ENCODE measurements around the gene MAP7D2. TPM values are rescaled to one million over a fixed set of nuclear protein-coding genes. Genes with fewer than 3 reads are reported as not detected.

The MAP7D2 gene
- total and polyA plus RNA-seq, 9 of the 15 experiments (the other 6 are each of a cell fraction or from before 2014, with no cell fraction given): 0.01 to 0.04 (median 0.03) TPM; not detected in 4

DNA sequence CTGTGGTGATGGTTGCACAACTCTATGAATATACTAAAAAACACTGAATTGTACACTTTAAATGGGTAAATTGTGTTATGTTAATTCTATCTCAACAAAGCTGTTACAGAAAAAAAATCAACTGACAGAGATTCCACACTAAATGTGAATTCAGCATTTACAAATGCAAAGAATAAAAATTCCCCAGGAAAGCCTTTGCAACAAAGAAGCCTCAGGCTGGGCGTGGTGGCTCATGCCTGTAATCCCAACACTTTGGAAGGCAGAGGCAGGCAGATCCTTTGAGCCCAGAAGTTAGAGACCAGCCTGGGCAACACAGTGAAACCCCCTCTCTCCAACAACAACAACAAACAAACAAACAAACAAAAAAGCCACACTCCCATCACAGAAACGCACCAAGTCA lies 134.8 kb downstream of the MAP7D2 start:
- Histone ChIP-seq H3K4me1 (replicated peaks in 1 of 2; ENCODE audit: control insufficient read depth in 2 of 2, insufficient read depth in 2 of 2, low read length in 2 of 2) (no peaks in the 10 kb centered on the region), H3K4me3 (no peak overlapping the region), H2AFZ (ENCODE audit: low read depth, low read length) (no peak overlapping the region), H3K9me3 (replicated peaks; ENCODE audit: control insufficient read depth, insufficient read depth, low read depth, low read length) (no peaks in the 10 kb centered on the region), H3K9me1 (ENCODE audit: control insufficient read depth, insufficient read depth, low read length) (no peaks in the 10 kb centered on the region), H4K20me1 (replicated peaks; ENCODE audit: control insufficient read depth, insufficient read depth, low read length) (no peaks in the 10 kb centered on the region), H3K27ac (ENCODE audit: extremely low read depth, low read depth, low read length) (no peak overlapping the region), H3K9ac (ENCODE audit: insufficient read depth in 1 of 2, low read depth in 2 of 2, low read length in 2 of 2) (no peak overlapping the region), H3K4me2 (ENCODE audit: insufficient read depth, low read length) (no peak overlapping the region), H3K36me3 (ENCODE audit: control insufficient read depth, insufficient read depth, low read length) (no peaks in the 10 kb centered on the region), H3K79me2 (ENCODE audit: control insufficient read depth, insufficient read depth, low read length) (no peaks in the 10 kb centered on the region), H3K27me3 (ENCODE audit: control insufficient read depth in 2 of 2, insufficient read depth in 2 of 2, low read length in 2 of 2) (no peaks in the 10 kb centered on the region)
- intact Hi-C loops (cut with micrococcal nuclease): no loop called here
- in situ Hi-C loops (cut with MboI): no loop called here
- ATAC-seq (no peak), FAIRE-seq (no peak), DNase-seq (ENCODE audit: extremely low read depth in 1 of 4, low spot score in 3 of 4) (no peak)
- BruUV-seq (replicated peaks): no TSS peak
- POLR2A ChIA-PET: no interaction called here
- CTCF ChIA-PET (ENCODE audit: low intra/inter-chr PET ratio): no interaction called here
- TF ChIP-seq TAL1 (IDR thresholded peaks at IDR 0.05) (no peak), POLR3A (IDR thresholded peaks at IDR 0.05; ENCODE audit: borderline replicate concordance, extremely low read depth, insufficient read depth, insufficient read length) (no peak), SIN3A (IDR thresholded peaks at IDR 0.05; ENCODE audit: borderline replicate concordance in 2 of 2, control insufficient read depth in 1 of 2, low read depth in 2 of 2, low read length in 2 of 2) (no peak)
- TF ChIP-seq, protein P1, sequence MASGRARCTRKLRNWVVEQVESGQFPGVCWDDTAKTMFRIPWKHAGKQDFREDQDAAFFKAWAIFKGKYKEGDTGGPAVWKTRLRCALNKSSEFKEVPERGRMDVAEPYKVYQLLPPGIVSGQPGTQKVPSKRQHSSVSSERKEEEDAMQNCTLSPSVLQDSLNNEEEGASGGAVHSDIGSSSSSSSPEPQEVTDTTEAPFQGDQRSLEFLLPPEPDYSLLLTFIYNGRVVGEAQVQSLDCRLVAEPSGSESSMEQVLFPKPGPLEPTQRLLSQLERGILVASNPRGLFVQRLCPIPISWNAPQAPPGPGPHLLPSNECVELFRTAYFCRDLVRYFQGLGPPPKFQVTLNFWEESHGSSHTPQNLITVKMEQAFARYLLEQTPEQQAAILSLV (tag; IDR thresholded peaks at IDR 0.05): no peak
- 44% methylated on average over 2 of the region's 2 CpGs for WGBS (ENCODE audit: insufficient coverage, low coverage, missing lambda C conversion rate)

DNA sequence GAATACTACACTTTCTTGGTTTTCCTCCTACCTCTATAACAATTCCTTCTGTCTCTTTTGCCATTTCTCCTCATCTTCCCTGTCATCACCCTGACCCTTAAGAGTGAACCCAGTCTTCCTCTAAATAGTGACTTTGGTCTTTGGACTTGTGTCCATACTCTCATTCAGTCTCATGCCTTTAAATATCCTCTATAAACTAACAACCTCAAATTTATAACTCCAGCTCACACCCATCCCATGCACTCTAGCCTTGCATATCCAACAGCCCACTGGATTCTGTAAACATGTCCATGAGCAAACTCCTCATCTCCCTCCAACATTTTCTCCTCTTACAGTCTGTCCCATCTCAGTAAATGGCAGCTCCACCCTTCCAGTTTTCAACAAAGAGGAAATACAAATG lies 140.9 kb downstream of the MAP7D2 start:
- no peaks in the 10 kb centered on the region for H4K20me1 ChIP-seq (replicated peaks; ENCODE audit: control insufficient read depth, insufficient read depth, low read length)
- no peak overlapping the region for H3K9ac ChIP-seq (ENCODE audit: insufficient read depth in 1 of 2, low read depth in 2 of 2, low read length in 2 of 2)
- DNase-seq (ENCODE audit: extremely low read depth in 1 of 4, low spot score in 3 of 4): no peak
- no peak overlapping the region for H3K4me3 ChIP-seq
- ChIA-PET CTCF (ENCODE audit: low intra/inter-chr PET ratio) (no interaction called here), POLR2A (interaction anchor here (0.6 to 1.2 kb wide), 3 partner anchors 27 to 62 kb away, joined by 3 read pairs; no protein-coding TSS in a partner anchor)
- no peaks in the 10 kb centered on the region for H3K4me1 ChIP-seq (replicated peaks in 1 of 2; ENCODE audit: control insufficient read depth in 2 of 2, insufficient read depth in 2 of 2, low read length in 2 of 2)
- no peaks in the 10 kb centered on the region for H3K9me1 ChIP-seq (ENCODE audit: control insufficient read depth, insufficient read depth, low read length)
- FAIRE-seq: no peak
- intact Hi-C loops (cut with micrococcal nuclease) (no loop called here), in situ Hi-C loops (cut with MboI) (no loop called here)
- H3K36me3 ChIP-seq (ENCODE audit: control insufficient read depth, insufficient read depth, low read length): no peaks in the 10 kb centered on the region
- no peak overlapping the region for H3K4me2 ChIP-seq (ENCODE audit: insufficient read depth, low read length)
- no peaks in the 10 kb centered on the region for H3K79me2 ChIP-seq (ENCODE audit: control insufficient read depth, insufficient read depth, low read length)
- no peak overlapping the region for H2AFZ ChIP-seq (ENCODE audit: low read depth, low read length)
- no peak overlapping the region for H3K27ac ChIP-seq (ENCODE audit: extremely low read depth, low read depth, low read length)
- ATAC-seq: no peak
- BruUV-seq (replicated peaks): no TSS peak
- H3K27me3 ChIP-seq (ENCODE audit: control insufficient read depth in 2 of 2, insufficient read depth in 2 of 2, low read length in 2 of 2): no peaks in the 10 kb centered on the region
- no peaks in the 10 kb centered on the region for H3K9me3 ChIP-seq (replicated peaks; ENCODE audit: control insufficient read depth, insufficient read depth, low read depth, low read length)
- TF ChIP-seq SNRNP70 (optimal IDR thresholded peaks at IDR 0.05; ENCODE audit: low read depth, low read length) (no peak), DDX20 (tag; IDR thresholded peaks at IDR 0.05; ENCODE audit: low read depth) (no peak), ARID2 (IDR thresholded peaks at IDR 0.05) (no peak), SIX5 (IDR thresholded peaks at IDR 0.05; ENCODE audit: borderline replicate concordance in 1 of 2, insufficient read depth in 1 of 2, low read depth in 1 of 2, low read length in 2 of 2) (no peak), SOX6 (IDR thresholded peaks at IDR 0.05) (no peak), ERF (CRISPR knock-in tag; IDR thresholded peaks at IDR 0.05) (no peak), NRF1 (conservative IDR thresholded peaks at IDR 0.05 in 1 of 2, IDR thresholded peaks at IDR 0.05 in 1 of 2) (no peak), TBP (optimal IDR thresholded peaks at IDR 0.05; ENCODE audit: low read depth, low read length) (no peak)
- TF ChIP-seq, protein P1 (tag; IDR thresholded peaks at IDR 0.05): no peak
- TF ChIP-seq, protein P2, sequence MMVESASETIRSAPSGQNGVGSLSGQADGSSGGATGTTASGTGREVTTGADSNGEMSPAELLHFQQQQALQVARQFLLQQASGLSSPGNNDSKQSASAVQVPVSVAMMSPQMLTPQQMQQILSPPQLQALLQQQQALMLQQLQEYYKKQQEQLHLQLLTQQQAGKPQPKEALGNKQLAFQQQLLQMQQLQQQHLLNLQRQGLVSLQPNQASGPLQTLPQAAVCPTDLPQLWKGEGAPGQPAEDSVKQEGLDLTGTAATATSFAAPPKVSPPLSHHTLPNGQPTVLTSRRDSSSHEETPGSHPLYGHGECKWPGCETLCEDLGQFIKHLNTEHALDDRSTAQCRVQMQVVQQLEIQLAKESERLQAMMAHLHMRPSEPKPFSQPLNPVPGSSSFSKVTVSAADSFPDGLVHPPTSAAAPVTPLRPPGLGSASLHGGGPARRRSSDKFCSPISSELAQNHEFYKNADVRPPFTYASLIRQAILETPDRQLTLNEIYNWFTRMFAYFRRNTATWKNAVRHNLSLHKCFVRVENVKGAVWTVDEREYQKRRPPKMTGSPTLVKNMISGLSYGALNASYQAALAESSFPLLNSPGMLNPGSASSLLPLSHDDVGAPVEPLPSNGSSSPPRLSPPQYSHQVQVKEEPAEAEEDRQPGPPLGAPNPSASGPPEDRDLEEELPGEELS (CRISPR knock-in tag; IDR thresholded peaks at IDR 0.05; ENCODE audit: borderline replicate concordance): no peak
